K562 (cell line): ENCODE measurements around the gene GIMAP8. TPM values are rescaled to one million over a fixed set of nuclear protein-coding genes. Genes with fewer than 3 reads are reported as not detected.

Experiments used
- ATAC-seq: fragments of 200-7000 bp; cut with Tn5 transposase; 3 replicates; pipeline ENCODE4 v1.9.1; 2020; ENCODE audit warnings: moderate library complexity
- BruUV-seq: library from RNA; stranded (reverse); fragments of 400-500 nt; replicated peaks from 2 replicates; lab custom pipeline; 2021; lab: Mats Ljungman, UMichigan
- CTCF ChIA-PET: fragments of 300-600 bp; formaldehyde crosslinking; extraction: SDS; loops from one replicate; lab custom pipeline; 2021; ENCODE audit warnings: low intra/inter-chr PET ratio; lab: Yijun Ruan, JAX
- POLR2A ChIA-PET: fragments of 300-600, 350-650 bp; sonication (Branson Sonifier 250); formaldehyde crosslinking; extraction: SDS; loops from one replicate; lab custom pipeline; 2021; ENCODE audit warnings: antibody characterized with exemption, inconsistent platforms; lab: Yijun Ruan, JAX
- DNase-seq, 4 experiments: peaks; one replicate each; pipeline versions ENCODE4 v3.0.0 to v3.0.0-alpha.2; 2011 to 2018; ENCODE audit warnings: low spot score in 3 of 4, mixed read lengths in 3 of 4; ENCODE audit errors: extremely low read depth in 1 of 4
- FAIRE-seq: peaks from 2 replicates; lab custom pipeline; 2011; peaks lifted over from hg19 to GRCh38; lab: Jason Lieb, UNC
- H2AFZ ChIP-seq: 2 replicates; pipeline ENCODE4 v1.6.0; 2011; ENCODE audit warnings: low read depth, low read length, control low read depth, inconsistent platforms
- H3K27ac ChIP-seq: fragments of 200-600 bp; 3 replicates; pipeline ENCODE4 v1.8.0; 2011; ENCODE audit warnings: low read depth, mild to moderate bottlenecking, control low read depth, inconsistent platforms, low read length, moderate library complexity, mixed read lengths; ENCODE audit errors: extremely low read depth
- H3K27me3 ChIP-seq, 2 experiments: fragments of 300-600 bp in 1 of 2; 2 replicates in 1 of 2; 3 replicates in 1 of 2; pipeline versions ENCODE4 v1.6.0 to v1.8.0; 2011; ENCODE audit warnings: inconsistent platforms in 2 of 2, low read length in 2 of 2, mild to moderate bottlenecking in 1 of 2, mixed read lengths in 1 of 2, moderate library complexity in 1 of 2; ENCODE audit not compliant: control insufficient read depth in 2 of 2, insufficient read depth in 2 of 2
- H3K36me3 ChIP-seq: fragments of 300-600 bp; 3 replicates; pipeline ENCODE4 v1.8.0; 2011; ENCODE audit warnings: mild to moderate bottlenecking, low read length, inconsistent platforms; ENCODE audit not compliant: control insufficient read depth, insufficient read depth
- H3K4me1 ChIP-seq, 2 experiments: fragments of 200-600 bp in 1 of 2; replicated peaks in 1 of 2; 2 replicates in 1 of 2; 3 replicates in 1 of 2; pipeline versions ENCODE4 v1.5.1 to v1.8.0; 2011; ENCODE audit warnings: inconsistent platforms in 2 of 2, low read length in 2 of 2, mild to moderate bottlenecking in 1 of 2, mixed read lengths in 1 of 2, moderate library complexity in 1 of 2; ENCODE audit not compliant: control insufficient read depth in 2 of 2, insufficient read depth in 2 of 2
- H3K4me2 ChIP-seq: 2 replicates; pipeline ENCODE4 v1.6.1; 2011; ENCODE audit warnings: low read length, control low read depth, inconsistent platforms, mixed read lengths; ENCODE audit not compliant: insufficient read depth
- H3K4me3 ChIP-seq: fragments of 200-600 bp; sonication (generic), shearing (Covaris generic); 2 replicates; pipeline ENCODE4 v1.5.1; 2016; ENCODE audit warnings: control low read depth, inconsistent platforms
- H3K79me2 ChIP-seq: fragments of 200-600 bp; 3 replicates; pipeline ENCODE4 v1.8.0; 2011; ENCODE audit warnings: low read length, inconsistent platforms; ENCODE audit not compliant: control insufficient read depth, insufficient read depth
- H3K9ac ChIP-seq, 2 experiments: 2 replicates each; pipeline versions ENCODE4 v1.6.0 to v1.6.1; 2011; ENCODE audit warnings: low read depth in 2 of 2, low read length in 2 of 2, control low read depth in 1 of 2, inconsistent platforms in 1 of 2, mild to moderate bottlenecking in 1 of 2, mixed read lengths in 1 of 2; ENCODE audit not compliant: insufficient read depth in 1 of 2
- H3K9me1 ChIP-seq: one replicate; pipeline ENCODE4 v1.6.0; 2011; ENCODE audit warnings: inconsistent platforms, mild to moderate bottlenecking, low read length, moderate library complexity; ENCODE audit not compliant: control insufficient read depth, insufficient read depth
- H3K9me3 ChIP-seq: replicated peaks from 2 replicates; pipeline ENCODE4 v1.5.1; 2011; ENCODE audit warnings: low read depth, low read length, inconsistent platforms; ENCODE audit not compliant: control insufficient read depth, insufficient read depth
- H4K20me1 ChIP-seq: replicated peaks from 2 replicates; pipeline ENCODE4 v1.6.1; 2011; ENCODE audit warnings: low read length, inconsistent platforms, mixed read lengths; ENCODE audit not compliant: control insufficient read depth, insufficient read depth
- CBFA2T3 ChIP-seq: fragments of 450-650 bp; IDR thresholded peaks from 2 replicates; pipeline ENCODE4 v1.6.1; 2017
- CC2D1A ChIP-seq: fragments of 450-650 bp; IDR thresholded peaks from 2 replicates; pipeline ENCODE4 v1.6.1; 2017; ENCODE audit warnings: mild to moderate bottlenecking
- DDX20 ChIP-seq: fragments of 450-650 bp; IDR thresholded peaks from 2 replicates; pipeline ENCODE4 v1.6.1; 2016; ENCODE audit warnings: missing genetic modification characterization, low read depth, mild to moderate bottlenecking, missing compliant biosample characterization, moderate library complexity
- GTF2F1 ChIP-seq: IDR thresholded peaks from 2 replicates; pipeline ENCODE4 v1.6.1; 2011; ENCODE audit warnings: low read depth, low read length, improper control_type of control experiment
- KDM1A ChIP-seq, 2 experiments: fragments of 450-650 bp; IDR thresholded peaks; 2 replicates each; pipeline ENCODE4 v1.6.1; 2016; ENCODE audit warnings: mild to moderate bottlenecking in 2 of 2
- POLR2AphosphoS2 ChIP-seq: IDR thresholded peaks from 2 replicates; pipeline ENCODE4 v1.6.1; 2012; ENCODE audit warnings: low read length, improper control_type of control experiment
- RFX5 ChIP-seq: IDR thresholded peaks from 2 replicates; pipeline ENCODE4 v1.6.1; 2011; ENCODE audit warnings: low read depth, mild to moderate bottlenecking, improper control_type of control experiment, low read length
- SMARCC2 ChIP-seq: fragments of 450-650 bp; IDR thresholded peaks from 2 replicates; pipeline ENCODE4 v1.6.1; 2017; ENCODE audit warnings: antibody characterized with exemption, moderate library complexity, mild to moderate bottlenecking, low read depth
- SRF ChIP-seq, 2 experiments: fragments of 250-450, 450-650 bp in 1 of 2; sonication (Bioruptor Pico) in 1 of 2; sonication (generic) in 1 of 2; formaldehyde crosslinking; IDR thresholded peaks; 2 replicates each; pipeline versions ENCODE4 v1.5.0 to v1.5.1; 2020 to 2022; ENCODE audit warnings: mild to moderate bottlenecking in 1 of 2, missing genetic modification reagents in 1 of 2
- SRSF9 ChIP-seq: fragments of 200-400 bp; formaldehyde crosslinking; IDR thresholded peaks from 2 replicates; pipeline ENCODE4 v1.6.1; 2017; ENCODE audit warnings: low read depth, low read length, borderline replicate concordance
- TCF3 ChIP-seq: sonication (generic); formaldehyde crosslinking; IDR thresholded peaks from 2 replicates; pipeline ENCODE4 v1.4.0; 2020; ENCODE audit warnings: mild to moderate bottlenecking, missing genetic modification reagents
- TFAM ChIP-seq: fragments of 250-450 bp; sonication (Bioruptor Pico); conservative IDR thresholded peaks from 2 replicates; pipeline ENCODE4 v1.5.0; 2021; ENCODE audit warnings: mild to moderate bottlenecking, moderate library complexity
- XRCC5 ChIP-seq: fragments of 200-400 bp; formaldehyde crosslinking; IDR thresholded peaks from 2 replicates; pipeline ENCODE4 v1.6.1; 2017; ENCODE audit warnings: low read depth, mild to moderate bottlenecking, low read length
- ZNF224 ChIP-seq: sonication (generic); formaldehyde crosslinking; IDR thresholded peaks from 2 replicates; pipeline ENCODE4 v1.8.0; 2022; ENCODE audit warnings: mild to moderate bottlenecking, missing genetic modification reagents
- ZNF551 ChIP-seq: fragments of 250-450 bp; sonication (Bioruptor Pico); IDR thresholded peaks from 2 replicates; pipeline ENCODE4 v1.5.0; 2021; ENCODE audit warnings: mild to moderate bottlenecking, moderate library complexity
- ZNF668 ChIP-seq: fragments of 250-450 bp; sonication (Bioruptor Pico); IDR thresholded peaks from 2 replicates; pipeline ENCODE4 v1.8.0; 2022; ENCODE audit warnings: mild to moderate bottlenecking, inconsistent platforms
- WGBS: fragments of 100-300 bp; shearing (Covaris generic); methylation state at CpG from one replicate; pipeline ENCODE4 v1.1.6; 2016; ENCODE audit warnings: low coverage, mixed read lengths; ENCODE audit not compliant: insufficient coverage; ENCODE audit errors: missing lambda C conversion rate; 5-methylcytosine and 5-hydroxymethylcytosine counted together
- in situ Hi-C: fragments of 300-500 bp; cut with MboI; formaldehyde crosslinking; loops from 4 replicates; pipeline ENCODE4 v1.15.0; 2018; ENCODE audit warnings: inconsistent platforms, mixed read lengths
- intact Hi-C: fragments of 100-400 bp; cut with micrococcal nuclease; formaldehyde crosslinking; loops from 2 replicates; pipeline ENCODE4 v1.14.2; 2022
- polyA plus RNA-seq, 8 experiments: library from polyadenylated mRNA; depleted of rRNA in 4 of 8; stranded (reverse) in 5 of 8; unstranded in 3 of 8; fragments of >200 nt; fragmentation: Nextera tagmentation in 2 of 8; fragmentation: Illumina TruSeq in 1 of 8; extraction: Ambion mirVana in 2 of 8; extraction: Trizol in 1 of 8; gene quantifications; 2 replicates each; pipeline versions ENCODE4 v1.2.1 to v1.2.3, GENCODE V29; 2011 to 2014; ENCODE audit warnings: inconsistent platforms in 1 of 8, missing spikeins in 1 of 8
- total RNA-seq, 7 experiments: library from RNA; depleted of rRNA in 6 of 7; stranded (reverse); fragments of >200 nt in 6 of 7; fragmentation: Illumina TruSeq in 2 of 7; extraction: Trizol in 2 of 7; gene quantifications; 2 replicates each; pipeline versions ENCODE4 v1.2.1 to v1.2.3, GENCODE V29; 2011 to 2021; ENCODE audit warnings: low replicate concordance in 1 of 7
- TF ChIP-seq, protein P1 (sequence below): sonication (generic); formaldehyde crosslinking; IDR thresholded peaks from 2 replicates; pipeline ENCODE4 v1.8.0; 2022; ENCODE audit warnings: mild to moderate bottlenecking, missing genetic modification reagents, borderline replicate concordance

The GIMAP8 gene
- total and polyA plus RNA-seq, 9 of the 15 experiments (the other 6 are each of a cell fraction or from before 2014, with no cell fraction given): not detected

DNA sequence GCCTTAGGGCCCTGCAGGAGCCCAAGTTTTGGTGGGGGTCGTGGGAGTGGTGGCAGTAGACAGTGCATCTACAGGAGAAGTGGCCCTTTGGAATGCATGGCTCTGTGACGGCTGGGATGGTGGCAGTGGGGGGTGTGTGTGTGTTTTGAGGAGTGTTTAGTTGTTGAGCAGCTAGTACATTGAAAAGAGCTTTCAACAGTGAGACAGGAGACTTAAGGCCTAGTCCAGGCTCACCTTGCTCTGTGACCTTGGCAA lies 44.2 kb upstream of the GIMAP8 start (continued):
- TF ChIP-seq, protein P1, sequence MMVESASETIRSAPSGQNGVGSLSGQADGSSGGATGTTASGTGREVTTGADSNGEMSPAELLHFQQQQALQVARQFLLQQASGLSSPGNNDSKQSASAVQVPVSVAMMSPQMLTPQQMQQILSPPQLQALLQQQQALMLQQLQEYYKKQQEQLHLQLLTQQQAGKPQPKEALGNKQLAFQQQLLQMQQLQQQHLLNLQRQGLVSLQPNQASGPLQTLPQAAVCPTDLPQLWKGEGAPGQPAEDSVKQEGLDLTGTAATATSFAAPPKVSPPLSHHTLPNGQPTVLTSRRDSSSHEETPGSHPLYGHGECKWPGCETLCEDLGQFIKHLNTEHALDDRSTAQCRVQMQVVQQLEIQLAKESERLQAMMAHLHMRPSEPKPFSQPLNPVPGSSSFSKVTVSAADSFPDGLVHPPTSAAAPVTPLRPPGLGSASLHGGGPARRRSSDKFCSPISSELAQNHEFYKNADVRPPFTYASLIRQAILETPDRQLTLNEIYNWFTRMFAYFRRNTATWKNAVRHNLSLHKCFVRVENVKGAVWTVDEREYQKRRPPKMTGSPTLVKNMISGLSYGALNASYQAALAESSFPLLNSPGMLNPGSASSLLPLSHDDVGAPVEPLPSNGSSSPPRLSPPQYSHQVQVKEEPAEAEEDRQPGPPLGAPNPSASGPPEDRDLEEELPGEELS: no peak
- TF ChIP-seq ZNF551 (CRISPR knock-in tag): no peak
- no peak for TF ChIP-seq XRCC5
- peak in 1 of 2 experiments; percentile 23; a peak in 1 of 4 replicates for TF ChIP-seq KDM1A (IDR thresholded peaks at IDR 0.05)
- TF ChIP-seq SMARCC2: no peak
- TF ChIP-seq CC2D1A: no peak
- no peak for TF ChIP-seq RFX5
- TF ChIP-seq, all 486 proteins: peak for 25

- ATAC-seq (no peak), FAIRE-seq (peak; percentile 32), DNase-seq (peak in 2 of 4 experiments; percentile 29 to 41)
- no peaks in the 10 kb centered on the region for H3K27me3 ChIP-seq
- H2AFZ ChIP-seq: peak overlapping the region; percentile 93
- peak overlapping the region; percentile 95 for H3K27ac ChIP-seq
- H3K4me1 ChIP-seq: peaks cover 39 to 63% of the 10 kb centered on the region in 2 experiments
- ChIA-PET CTCF (no interaction called here), POLR2A (interaction anchor here (0.5 to 1.6 kb wide), 12 partner anchors 11 to 92 kb away, joined by 3 to 5 read pairs (median 4); partner anchors contain the start of gene REPIN1)
- H3K4me3 ChIP-seq: peak overlapping the region; percentile 65
- peaks cover 13% of the 10 kb centered on the region; the same call in 1 of the 3 replicates for H3K36me3 ChIP-seq
- H3K9ac ChIP-seq: peak overlapping the region; percentile 91 to 94
- H3K9me1 ChIP-seq: peaks cover 2% of the 10 kb centered on the region
- in situ Hi-C loops: no loop called here
- H3K4me2 ChIP-seq: peak overlapping the region; percentile 82
- BruUV-seq: TSS peak; percentile 60
- WGBS: 29% methylated on average over 10 of the region's 10 CpGs
- peaks cover 23% of the 10 kb centered on the region; the same call in 2 of the 3 replicates for H3K79me2 ChIP-seq
- no peaks in the 10 kb centered on the region for H3K9me3 ChIP-seq
- intact Hi-C loops: no loop called here
- no peaks in the 10 kb centered on the region for H4K20me1 ChIP-seq
- TF ChIP-seq TCF3 (peak; percentile 34; the same call in 1 of the 2 replicates), POLR2AphosphoS2 (no peak), ZNF668 (CRISPR knock-in tag) (no peak), DDX20 (tag) (no peak), TFAM (CRISPR knock-in tag) (no peak), CBFA2T3 (peak; percentile 65), SRF (CRISPR knock-in tag; IDR thresholded peaks at IDR 0.05) (peak in 1 of 2 experiments; percentile 31; a peak in 1 of 4 replicates), ZNF224 (CRISPR knock-in tag) (no peak), GTF2F1 (no peak), SRSF9 (no peak)
Observed at GRCh38 chr7:150406567-150407421, 43.6 kb upstream of the GIMAP8 start.
